GM12892 (cell line): ENCODE data around the gene EPS15.

Experiments
- POLR2A ChIP-seq: IDR thresholded peaks from 2 replicates; pipeline ENCODE4 v1.6.1; 2011; ENCODE audit warnings: low read depth, low read length, control low read depth
- POLR2AphosphoS5 ChIP-seq: IDR thresholded peaks from 2 replicates; pipeline ENCODE4 v1.6.1; 2011; ENCODE audit warnings: low read depth, low read length, control low read depth
- TAF1 ChIP-seq: IDR thresholded peaks from 2 replicates; pipeline ENCODE4 v1.6.1; 2011; ENCODE audit warnings: low read depth, mild to moderate bottlenecking, control low read depth, low read length, borderline replicate concordance

DNA sequence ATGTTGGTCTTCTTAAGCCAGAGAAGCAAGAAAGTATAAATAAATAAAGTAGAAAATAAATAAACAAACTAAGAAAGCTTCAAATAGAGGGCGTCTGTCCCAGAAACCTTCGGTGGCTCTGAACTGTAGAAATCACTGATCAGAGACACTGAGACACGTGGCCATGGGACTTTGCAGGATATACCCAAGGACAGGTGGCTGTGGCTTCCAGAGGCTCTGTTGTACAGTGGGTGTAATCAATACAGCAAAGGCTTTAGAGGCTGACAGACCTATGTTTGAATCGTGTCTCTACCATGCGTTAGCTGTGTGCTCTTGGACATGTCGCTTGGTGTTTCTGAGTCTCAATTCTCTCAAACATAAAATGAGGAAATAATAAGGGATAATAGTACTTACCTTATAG, 41.0 kb upstream of the EPS15 start:
- TF ChIP-seq POLR2AphosphoS5 = no peak
- no peak for TF ChIP-seq TAF1
- no peak for TF ChIP-seq POLR2A
